Mesendoderm (in vitro differentiated cells): Measurements from ENCODE around the gene ATP2C2.

Source experiments
- DNase-seq: peaks from one replicate; pipeline ENCODE4 v3.0.0; 2013
- H2AK5ac ChIP-seq: 2 replicates; pipeline ENCODE4 v1.6.1; 2013; ENCODE audit warnings: low read length, inconsistent platforms
- H2BK120ac ChIP-seq: 2 replicates; pipeline ENCODE4 v1.6.1; 2013; ENCODE audit warnings: low read depth, mild to moderate bottlenecking, low read length, moderate library complexity, mixed read lengths
- H2BK15ac ChIP-seq: replicated peaks from 2 replicates; pipeline ENCODE4 v1.6.1; 2013; ENCODE audit warnings: low read depth, mild to moderate bottlenecking, moderate library complexity
- H2BK5ac ChIP-seq: 2 replicates; pipeline ENCODE4 v1.6.1; 2013; ENCODE audit warnings: low read length, inconsistent platforms
- H3K18ac ChIP-seq: 2 replicates; pipeline ENCODE4 v1.6.1; 2013; ENCODE audit warnings: mild to moderate bottlenecking, low read length, mixed read lengths
- H3K23ac ChIP-seq: one replicate; pipeline ENCODE4 v1.6.1; 2013; ENCODE audit warnings: low read length
- H3K27ac ChIP-seq: 2 replicates; pipeline ENCODE4 v1.5.1; 2013; ENCODE audit warnings: low read depth, mild to moderate bottlenecking, inconsistent platforms, low read length, moderate library complexity
- H3K27me3 ChIP-seq: 2 replicates; pipeline ENCODE4 v1.6.1; 2013; ENCODE audit warnings: low read length, control low read depth, mild to moderate bottlenecking, inconsistent platforms; ENCODE audit not compliant: insufficient read depth, poor library complexity
- H3K36me3 ChIP-seq: 2 replicates; pipeline ENCODE4 v1.6.1; 2013; ENCODE audit warnings: low read length, inconsistent platforms; ENCODE audit not compliant: control insufficient read depth, insufficient read depth
- H3K4ac ChIP-seq: one replicate; pipeline ENCODE4 v1.6.1; 2013; ENCODE audit warnings: low read depth, mild to moderate bottlenecking, low read length, moderate library complexity
- H3K4me1 ChIP-seq: 2 replicates; pipeline ENCODE4 v1.6.1; 2013; ENCODE audit warnings: low read depth, low read length, inconsistent platforms; ENCODE audit not compliant: control insufficient read depth
- H3K4me2 ChIP-seq: 2 replicates; pipeline ENCODE4 v1.6.1; 2013; ENCODE audit warnings: low read length
- H3K4me3 ChIP-seq: 2 replicates; pipeline ENCODE4 v1.5.1; 2013; ENCODE audit warnings: mild to moderate bottlenecking, low read length
- H3K56ac ChIP-seq: one replicate; pipeline ENCODE4 v1.6.1; 2013; ENCODE audit warnings: low read length
- H3K79me1 ChIP-seq: 2 replicates; pipeline ENCODE4 v1.6.1; 2013; ENCODE audit warnings: low read length, inconsistent platforms
- H3K79me2 ChIP-seq: 2 replicates; pipeline ENCODE4 v1.6.1; 2013; ENCODE audit warnings: mild to moderate bottlenecking, low read length; ENCODE audit not compliant: control insufficient read depth, insufficient read depth
- H3K9ac ChIP-seq: 2 replicates; pipeline ENCODE4 v1.6.1; 2013; ENCODE audit warnings: low read length, inconsistent platforms
- H4K5ac ChIP-seq: one replicate; pipeline ENCODE4 v1.6.1; 2013; ENCODE audit warnings: low read length
- H4K8ac ChIP-seq: one replicate; pipeline ENCODE4 v1.6.1; 2013; ENCODE audit warnings: low read depth, mild to moderate bottlenecking, control low read depth, low read length, moderate library complexity
- WGBS: extraction: QIAGEN DNeasy Blood & Tissue Kit; methylation state at CpG from one replicate; pipeline ENCODE4 v1.1.7; 2013; ENCODE audit warnings: low lambda C conversion rate, missing lambda C conversion rate; ENCODE audit not compliant: insufficient coverage; ENCODE audit errors: extremely low coverage; 5-methylcytosine and 5-hydroxymethylcytosine counted together

The ATP2C2 gene

GRCh38 chr16:84513666-84514065 lies 145.3 kb downstream of the ATP2C2 start:
- WGBS = no CpG with 5 or more reads among the region's 11 CpGs
- Histone ChIP-seq H2BK5ac (no peak overlapping the region), H3K4me2 (no peak overlapping the region), H3K79me1 (no peaks in the 10 kb centered on the region), H3K27me3 (no peaks in the 10 kb centered on the region), H2BK15ac (no peak overlapping the region), H3K4me3 (no peak overlapping the region), H3K56ac (no peak overlapping the region), H2AK5ac (no peak overlapping the region), H3K79me2 (no peaks in the 10 kb centered on the region), H3K18ac (no peak overlapping the region), H3K23ac (no peak overlapping the region), H4K5ac (no peak overlapping the region), H4K8ac (no peak overlapping the region), H2BK120ac (no peak overlapping the region), H3K4me1 (no peaks in the 10 kb centered on the region), H3K27ac (no peak overlapping the region), H3K36me3 (no peaks in the 10 kb centered on the region), H3K4ac (no peak overlapping the region), H3K9ac (no peak overlapping the region)
- DNase-seq = no peak
